ENCODE data around the gene PSMD10. TPM values are rescaled to one million over a fixed set of nuclear protein-coding genes. Genes with fewer than 3 reads are reported as not detected.

PSMD10 gene
- total and polyA plus RNA-seq, 2 of the 8 experiments (the other 6 are each of a cell fraction or from before 2014, with no cell fraction given), result 49.9 to 79.9 TPM

- H3K23me2 ChIP-seq (ENCODE audit: low read depth, low read length), result no peaks in the 10 kb centered on the region
- DNase-seq (ENCODE audit: low read depth in 1 of 2, low spot score in 2 of 2), result no peak
Observed at GRCh38 chrX:108132876-108133275, 41.5 kb upstream of the PSMD10 start.

More at GRCh38 chrX:108132876-108133275, 41.5 kb upstream of the PSMD10 start:
- H3K23ac ChIP-seq (ENCODE audit: insufficient read length), result no peak overlapping the region
- H3K9me3 ChIP-seq (ENCODE audit: insufficient read depth in 2 of 2, low read depth in 1 of 2, low read length in 1 of 2), result no peaks in the 10 kb centered on the region
- H3K27me3 ChIP-seq (replicated peaks in 1 of 4; ENCODE audit: control insufficient read depth in 3 of 4, extremely low read depth in 1 of 4, insufficient read depth in 3 of 4, low read length in 3 of 4), result no peaks in the 10 kb centered on the region
- H3K18ac ChIP-seq (ENCODE audit: extremely low read depth, low read length), result no peak overlapping the region
- no peak overlapping the region for H4K8ac ChIP-seq (ENCODE audit: extremely low read depth, insufficient read depth, low read length)
- no peak overlapping the region for H3K4me3 ChIP-seq (ENCODE audit: extremely low read depth in 1 of 4, insufficient read depth in 2 of 4, low read depth in 3 of 4, low read length in 4 of 4)
- CTCF ChIA-PET (ENCODE audit: partially characterized antibody), result interaction anchor here (0.7 to 1.6 kb wide), 2 partner anchors 10 to 718 kb away, joined by 3 to 7 read pairs; no protein-coding TSS in a partner anchor
- no peaks in the 10 kb centered on the region for H3K79me1 ChIP-seq (ENCODE audit: low read depth, low read length)
- H3K4ac ChIP-seq (replicated peaks; ENCODE audit: insufficient read length, low read depth, low read length), result no peak overlapping the region
- WGBS, 2 experiments (ENCODE audit: extremely low coverage in 1 of 2, insufficient coverage in 1 of 2, insufficient read length in 1 of 2, insufficient replicate concordance in 2 of 2, low coverage in 1 of 2, low lambda C conversion rate in 2 of 2, missing lambda C conversion rate in 1 of 2), result 94% methylated on average over 2 of the region's 2 CpGs; no CpG with 5 or more reads in 1 of the 2 experiments
- no peak overlapping the region for H2BK12ac ChIP-seq (ENCODE audit: low read depth, low read length)
- H2BK5ac ChIP-seq (ENCODE audit: low read depth, low read length), result no peak overlapping the region
- no peak overlapping the region for H3K14ac ChIP-seq (ENCODE audit: insufficient read length)
- H3K56ac ChIP-seq (replicated peaks; ENCODE audit: insufficient read length, low read depth, low read length), result no peak overlapping the region
- H3K27ac ChIP-seq (ENCODE audit: low read depth, low read length), result no peak overlapping the region
- no peak for TF ChIP-seq EZH2 (IDR thresholded peaks at IDR 0.05; ENCODE audit: low read depth, low read length, severe bottlenecking)
- no peak overlapping the region for H2BK20ac ChIP-seq (ENCODE audit: low read length)
- H3K4me1 ChIP-seq (replicated peaks in 1 of 4; ENCODE audit: control insufficient read depth in 3 of 4, insufficient read depth in 4 of 4, low read length in 3 of 4), result no peaks in the 10 kb centered on the region
- H3K79me2 ChIP-seq (ENCODE audit: control insufficient read depth in 1 of 2, insufficient read depth in 2 of 2, low read length in 2 of 2), result no peaks in the 10 kb centered on the region
- H2BK15ac ChIP-seq (ENCODE audit: low read length), result no peak overlapping the region
- no peak overlapping the region for H4K91ac ChIP-seq (replicated peaks; ENCODE audit: insufficient read length, low read length)
- H2AFZ ChIP-seq (ENCODE audit: low read length), result no peak overlapping the region
- H4K20me1 ChIP-seq (replicated peaks in 1 of 2; ENCODE audit: control insufficient read depth in 1 of 2, insufficient read depth in 2 of 2, low read length in 2 of 2), result no peaks in the 10 kb centered on the region
- no peak overlapping the region for H4K5ac ChIP-seq (ENCODE audit: insufficient read length, low read depth, low read length)
- no peak overlapping the region for H2BK120ac ChIP-seq (replicated peaks; ENCODE audit: low read depth, low read length)
- no peaks in the 10 kb centered on the region for H3K36me3 ChIP-seq (ENCODE audit: control insufficient read depth in 2 of 4, insufficient read depth in 4 of 4, low read length in 3 of 4)
- no peak overlapping the region for H3K4me2 ChIP-seq (ENCODE audit: insufficient read depth in 1 of 2, low read depth in 2 of 2, low read length in 2 of 2)
- no peak overlapping the region for H2AK5ac ChIP-seq (ENCODE audit: low read depth, low read length)
- POLR2A ChIA-PET (ENCODE audit: partially characterized antibody), result no interaction called here
- no peak for FAIRE-seq
- no peak overlapping the region for H3K9ac ChIP-seq (replicated peaks in 1 of 4; ENCODE audit: extremely low read depth in 1 of 4, low read depth in 3 of 4, low read length in 3 of 4)
